MM.1S (cell line): ENCODE data around the gene BNIP5.
A peak's percentile ranks its signal among the peaks of the same experiment; 100 is the strongest.
"Not testable (repeated sequence)": the region's sequence is repeated elsewhere in the genome, so short reads cannot be mapped to it uniquely, and the experiment has no call there.

Experiments used
- DNase-seq: peaks from one replicate; pipeline ENCODE4 v3.0.0-alpha.2; 2015
- H2AFZ ChIP-seq: fragments of 300-600 bp; sonication (generic); 2 replicates; pipeline ENCODE4 v1.6.0; 2016; ENCODE audit warnings: antibody characterized with exemption, low read length
- H3F3A ChIP-seq: fragments of 300-600 bp; sonication (generic); 2 replicates; pipeline ENCODE4 v1.6.1; 2016; ENCODE audit warnings: mild to moderate bottlenecking, antibody characterized with exemption, low read length, moderate library complexity, mixed read lengths; ENCODE audit not compliant: insufficient read depth
- H3K27ac ChIP-seq: fragments of 300-600 bp; sonication (generic); 2 replicates; pipeline ENCODE4 v1.5.1; 2016; ENCODE audit warnings: mild to moderate bottlenecking, low read length
- H3K27me3 ChIP-seq: fragments of 300-600 bp; sonication (generic); replicated peaks from 2 replicates; pipeline ENCODE4 v1.6.0; 2016; ENCODE audit warnings: low read length; ENCODE audit not compliant: insufficient read depth
- H3K36me3 ChIP-seq: fragments of 300-600 bp; sonication (generic); replicated peaks from 2 replicates; pipeline ENCODE4 v1.6.1; 2016; ENCODE audit warnings: mild to moderate bottlenecking, low read length, mixed read lengths; ENCODE audit not compliant: insufficient read depth
- H3K4me1 ChIP-seq: fragments of 300-600 bp; sonication (generic); 2 replicates; pipeline ENCODE4 v1.6.1; 2016; ENCODE audit warnings: low read length, mixed read lengths
- H3K4me2 ChIP-seq: fragments of 300-600 bp; sonication (generic); 2 replicates; pipeline ENCODE4 v1.6.0; 2016; ENCODE audit warnings: low read depth, low read length
- H3K4me3 ChIP-seq: fragments of 300-600 bp; sonication (generic); 2 replicates; pipeline ENCODE4 v1.5.1; 2016; ENCODE audit warnings: low read length, mixed read lengths
- H3K79me2 ChIP-seq: fragments of 300-600 bp; sonication (generic); 2 replicates; pipeline ENCODE4 v1.6.1; 2016; ENCODE audit warnings: mixed run types, low read length, mixed read lengths
- H3K9ac ChIP-seq: fragments of 300-600 bp; sonication (generic); 2 replicates; pipeline ENCODE4 v1.6.1; 2016; ENCODE audit warnings: low read length, mixed read lengths
- H3K9me2 ChIP-seq: fragments of 300-600 bp; sonication (generic); replicated peaks from 2 replicates; pipeline ENCODE4 v1.6.1; 2016; ENCODE audit warnings: mild to moderate bottlenecking, low read length, mixed read lengths; ENCODE audit not compliant: insufficient read depth
- H3K9me3 ChIP-seq: fragments of 300-600 bp; sonication (generic); replicated peaks from 2 replicates; pipeline ENCODE4 v1.6.1; 2016; ENCODE audit warnings: mild to moderate bottlenecking, low read length, mixed read lengths; ENCODE audit not compliant: insufficient read depth
- H4K20me1 ChIP-seq: fragments of 300-600 bp; sonication (generic); 2 replicates; pipeline ENCODE4 v1.6.1; 2016; ENCODE audit warnings: mild to moderate bottlenecking, low read length, moderate library complexity, mixed read lengths; ENCODE audit not compliant: insufficient read depth
- EZH2 ChIP-seq: fragments of 300-600 bp; sonication (generic); optimal IDR thresholded peaks from 2 replicates; pipeline ENCODE3; 2017; ENCODE audit warnings: low read depth, mild to moderate bottlenecking, antibody characterized with exemption, low read length, mixed read lengths
- EZH2phosphoT487 ChIP-seq: fragments of 300-600 bp; sonication (generic); IDR thresholded peaks from 2 replicates; pipeline ENCODE4 v1.6.1; 2018; ENCODE audit warnings: antibody characterized with exemption, low read length
- TF ChIP-seq, protein P1 (sequence below): fragments of 300-600 bp; sonication (generic); IDR thresholded peaks from 2 replicates; pipeline ENCODE4 v1.5.1; 2016; ENCODE audit warnings: antibody characterized with exemption, low read length, mixed read lengths

The BNIP5 gene

DNA sequence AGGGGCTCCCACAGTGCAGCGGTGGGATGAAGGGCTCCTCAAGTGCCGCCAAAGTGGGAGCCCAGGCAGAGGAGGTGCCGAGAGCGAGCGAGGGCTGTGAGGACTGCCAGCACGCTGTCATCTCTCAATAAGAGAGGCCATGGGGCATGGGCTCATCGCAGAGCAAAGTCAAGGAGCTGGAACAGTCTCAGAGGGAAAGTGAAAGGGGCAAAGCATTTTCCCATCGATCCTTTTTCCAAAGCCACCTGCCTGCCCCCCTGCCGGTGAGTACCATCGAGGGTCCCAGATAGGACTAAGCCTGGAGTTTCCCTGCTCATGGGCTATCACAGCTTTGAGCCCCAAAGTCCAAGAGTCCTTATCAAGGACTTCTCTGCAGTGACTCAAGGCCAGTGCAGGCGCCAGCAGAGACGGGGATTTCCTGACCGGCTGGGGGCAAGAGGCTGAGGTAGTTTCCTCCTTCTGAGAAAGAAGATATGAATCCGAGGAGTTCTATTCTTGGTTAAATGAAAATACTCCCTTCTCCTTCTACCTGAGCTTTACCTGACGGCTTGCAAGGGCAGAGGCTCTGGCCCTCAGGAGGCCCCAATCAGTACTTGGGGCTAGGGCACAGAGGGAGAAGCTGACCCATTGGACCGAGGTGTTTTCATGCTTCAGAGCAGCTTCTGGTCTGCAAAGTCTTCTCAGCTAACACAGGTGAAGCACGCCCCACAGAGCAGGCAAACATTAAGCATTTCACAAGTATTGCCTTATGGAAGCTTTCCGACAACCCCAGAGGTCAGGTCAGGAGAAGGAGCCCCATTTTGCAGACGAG, 28.2 kb upstream of the BNIP5 start:
- H3K4me2 ChIP-seq: peak overlapping the region; percentile 60
- peak overlapping the region; percentile 34; the same call in 1 of the 2 replicates for H3K27ac ChIP-seq
- no peaks in the 10 kb centered on the region for H4K20me1 ChIP-seq
- H3K27me3 ChIP-seq: no peaks in the 10 kb centered on the region
- DNase-seq: peak; percentile 72
- H3K9me2 ChIP-seq: no peaks in the 10 kb centered on the region
- H2AFZ ChIP-seq: peak overlapping the region; percentile 97
- H3K9me3 ChIP-seq: no peaks in the 10 kb centered on the region
- H3F3A ChIP-seq: no peaks in the 10 kb centered on the region
- peak overlapping the region; percentile 41 for H3K4me3 ChIP-seq
- H3K4me1 ChIP-seq: peaks cover 13% of the 10 kb centered on the region
- H3K79me2 ChIP-seq: no peaks in the 10 kb centered on the region
- peak overlapping the region; percentile 50; the same call in 1 of the 2 replicates for H3K9ac ChIP-seq
- TF ChIP-seq EZH2phosphoT487: no peak
- TF ChIP-seq EZH2: no peak
- TF ChIP-seq, protein P1, sequence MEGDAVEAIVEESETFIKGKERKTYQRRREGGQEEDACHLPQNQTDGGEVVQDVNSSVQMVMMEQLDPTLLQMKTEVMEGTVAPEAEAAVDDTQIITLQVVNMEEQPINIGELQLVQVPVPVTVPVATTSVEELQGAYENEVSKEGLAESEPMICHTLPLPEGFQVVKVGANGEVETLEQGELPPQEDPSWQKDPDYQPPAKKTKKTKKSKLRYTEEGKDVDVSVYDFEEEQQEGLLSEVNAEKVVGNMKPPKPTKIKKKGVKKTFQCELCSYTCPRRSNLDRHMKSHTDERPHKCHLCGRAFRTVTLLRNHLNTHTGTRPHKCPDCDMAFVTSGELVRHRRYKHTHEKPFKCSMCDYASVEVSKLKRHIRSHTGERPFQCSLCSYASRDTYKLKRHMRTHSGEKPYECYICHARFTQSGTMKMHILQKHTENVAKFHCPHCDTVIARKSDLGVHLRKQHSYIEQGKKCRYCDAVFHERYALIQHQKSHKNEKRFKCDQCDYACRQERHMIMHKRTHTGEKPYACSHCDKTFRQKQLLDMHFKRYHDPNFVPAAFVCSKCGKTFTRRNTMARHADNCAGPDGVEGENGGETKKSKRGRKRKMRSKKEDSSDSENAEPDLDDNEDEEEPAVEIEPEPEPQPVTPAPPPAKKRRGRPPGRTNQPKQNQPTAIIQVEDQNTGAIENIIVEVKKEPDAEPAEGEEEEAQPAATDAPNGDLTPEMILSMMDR: no peak
- no peaks in the 10 kb centered on the region for H3K36me3 ChIP-seq

DNA sequence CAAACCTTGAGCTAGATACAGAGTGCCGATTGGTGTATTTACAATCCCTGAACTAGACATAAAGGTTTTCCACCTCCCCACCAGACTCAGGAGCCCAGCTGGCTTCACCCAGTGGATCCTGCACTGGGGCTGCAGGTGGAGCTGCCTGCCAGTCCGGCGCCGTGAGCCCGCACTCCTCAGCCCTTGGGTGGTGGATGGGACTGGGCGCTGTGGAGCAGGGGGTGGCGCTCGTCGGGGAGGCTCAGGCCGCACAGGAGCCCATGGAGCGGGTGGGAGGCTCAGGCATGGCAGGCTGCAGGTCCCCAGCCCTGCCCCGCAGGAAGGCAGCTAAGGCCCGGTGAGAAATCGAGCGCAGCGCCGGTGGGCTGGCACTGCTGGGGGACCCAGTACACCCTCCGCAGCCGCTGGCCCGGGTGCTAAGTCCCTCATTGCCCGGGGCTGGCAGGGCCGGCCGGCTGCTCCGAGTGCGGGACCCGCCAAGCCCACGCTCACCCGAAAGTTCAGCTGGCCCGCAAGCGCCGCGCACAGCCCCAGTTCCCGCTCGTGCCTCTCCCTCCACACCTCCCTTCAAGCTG, 27.5 kb upstream of the BNIP5 start:
- not testable (repeated sequence) for H3K36me3 ChIP-seq, H3K9me3 ChIP-seq, H3K27me3 ChIP-seq, H2AFZ ChIP-seq, H3K27ac ChIP-seq, H4K20me1 ChIP-seq, H3K79me2 ChIP-seq, H3K4me2 ChIP-seq, H3K4me3 ChIP-seq, DNase-seq, H3K9me2 ChIP-seq, H3K9ac ChIP-seq, H3F3A ChIP-seq
- H3K4me1 ChIP-seq: peaks cover 13% of the 10 kb centered on the region

DNA sequence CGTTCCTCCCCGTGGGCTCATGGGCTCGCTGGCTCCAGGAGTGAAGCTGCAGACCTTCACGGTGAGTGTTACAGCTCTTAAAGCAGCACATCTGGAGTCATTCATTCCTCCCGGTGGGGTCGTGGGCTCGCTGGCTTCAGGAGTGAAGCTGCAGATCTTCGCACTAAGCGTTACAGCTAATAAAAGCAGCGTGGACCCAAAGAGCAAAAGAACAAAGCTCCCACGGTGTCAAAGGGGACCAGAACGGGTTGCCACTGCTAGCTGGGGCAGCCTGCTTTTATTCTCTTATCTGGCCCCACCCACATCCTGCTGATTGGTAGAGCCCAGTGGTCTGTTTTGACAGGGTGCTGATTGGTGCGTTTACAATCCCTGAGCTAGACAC, 26.7 kb upstream of the BNIP5 start:
- not testable (repeated sequence) for H3K9me3 ChIP-seq, H3K4me3 ChIP-seq, H3F3A ChIP-seq, H3K9ac ChIP-seq, H3K9me2 ChIP-seq, DNase-seq, H3K27me3 ChIP-seq, H4K20me1 ChIP-seq, H2AFZ ChIP-seq, H3K4me2 ChIP-seq, H3K36me3 ChIP-seq, H3K27ac ChIP-seq, H3K79me2 ChIP-seq
- peaks cover 13% of the 10 kb centered on the region for H3K4me1 ChIP-seq

DNA sequence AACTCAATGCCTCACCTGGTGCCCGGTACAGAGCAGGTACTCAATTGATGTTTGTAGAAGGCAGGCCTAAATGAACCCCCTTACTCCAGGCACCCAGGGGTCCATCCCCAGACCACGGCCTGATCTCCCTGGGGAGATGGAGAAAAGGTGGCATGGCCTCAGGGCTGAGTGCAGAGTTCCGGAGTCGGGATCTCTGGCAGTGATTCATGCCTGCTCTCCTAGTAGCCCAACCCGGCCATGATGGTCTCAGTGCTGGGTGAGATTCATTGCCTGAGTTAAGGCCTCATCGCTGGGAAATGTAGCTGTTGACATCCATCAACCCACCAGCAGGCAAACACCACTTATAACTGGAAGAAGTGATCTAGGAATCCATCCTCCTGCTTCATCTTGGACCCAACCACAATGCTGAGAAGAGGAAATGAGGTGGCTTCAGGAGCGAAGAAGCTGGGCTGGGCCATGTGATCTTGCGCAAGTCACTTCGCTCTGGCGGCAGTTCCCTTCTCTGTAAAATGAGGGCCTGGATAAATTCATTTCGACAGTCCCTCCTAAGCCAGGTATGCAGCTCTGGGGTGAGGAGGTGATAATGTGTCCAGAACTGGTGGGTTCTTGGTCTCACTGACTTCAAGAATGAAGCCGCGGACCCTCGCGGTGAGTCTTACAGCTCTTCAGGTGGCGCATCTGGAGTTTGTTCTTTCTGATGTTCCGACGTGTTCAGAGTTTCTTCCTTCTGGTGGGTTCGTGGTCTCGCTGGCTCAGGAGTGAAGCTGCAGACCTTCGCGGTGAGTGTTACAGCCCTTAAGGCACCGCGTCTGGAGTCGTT, 26.1 kb upstream of the BNIP5 start:
- H4K20me1 ChIP-seq: no peaks in the 10 kb centered on the region
- H3F3A ChIP-seq: no peaks in the 10 kb centered on the region
- no peak for DNase-seq
- H3K9me2 ChIP-seq: no peaks in the 10 kb centered on the region
- no peak overlapping the region for H3K4me2 ChIP-seq
- no peak overlapping the region for H2AFZ ChIP-seq
- H3K9me3 ChIP-seq: no peaks in the 10 kb centered on the region
- no peaks in the 10 kb centered on the region for H3K79me2 ChIP-seq
- H3K27ac ChIP-seq: no peak overlapping the region
- no peaks in the 10 kb centered on the region for H3K27me3 ChIP-seq
- H3K9ac ChIP-seq: no peak overlapping the region
- H3K36me3 ChIP-seq: no peaks in the 10 kb centered on the region
- TF ChIP-seq EZH2phosphoT487: no peak
- TF ChIP-seq, protein P1: no peak
- TF ChIP-seq EZH2: no peak
- no peak overlapping the region for H3K4me3 ChIP-seq
- peaks cover 13% of the 10 kb centered on the region for H3K4me1 ChIP-seq
